Gastrocnemius medialis (tissue), 4 donors: ENCODE results near the gene DBH. TPM values are rescaled to one million over a fixed set of nuclear protein-coding genes. Genes with fewer than 3 reads are reported as not detected.
"Not testable (repeated sequence)": the region's sequence is repeated elsewhere in the genome, so short reads cannot be mapped to it uniquely, and the experiment has no call there.

Source experiments
- ATAC-seq, 2 donors: fragments of 150-250 bp; one replicate each; pipeline ENCODE4 v1.9.1; 2016
- DNase-seq, 2 donors: peaks; one replicate each; pipeline ENCODE4 v3.0.0-alpha.2; 2019
- H3K27ac ChIP-seq, 4 donors: fragments of 200-600 bp; sonication (generic); 1 replicate in 1 of 4; 2 replicates in 3 of 4; pipeline ENCODE4 v1.5.1; 2016 to 2018; ENCODE audit warnings: mild to moderate bottlenecking in 2 of 4, moderate library complexity in 1 of 4
- H3K27me3 ChIP-seq, 3 donors: fragments of 200-600 bp; sonication (generic) in 2 of 3; 1 replicate in 1 of 3; 2 replicates in 2 of 3; pipeline versions ENCODE4 v1.5.1 to v1.6.0; 2016 to 2019; ENCODE audit warnings: mild to moderate bottlenecking in 1 of 3, moderate library complexity in 1 of 3
- H3K36me3 ChIP-seq, 2 donors: fragments of 200-600 bp; sonication (generic) in 1 of 2; one replicate each; pipeline ENCODE4 v1.5.1; 2017 to 2018
- H3K4me1 ChIP-seq, 2 donors: fragments of 200-600 bp; sonication (generic) in 1 of 2; one replicate each; pipeline ENCODE4 v1.5.1; 2016 to 2017; ENCODE audit warnings: mild to moderate bottlenecking in 2 of 2
- H3K4me3 ChIP-seq, 4 donors: fragments of 200-600 bp; sonication (generic) in 3 of 4; 1 replicate in 1 of 4; 2 replicates in 3 of 4; pipeline ENCODE4 v1.5.1; 2016 to 2019; ENCODE audit warnings: mild to moderate bottlenecking in 2 of 4
- H3K9me3 ChIP-seq, 3 donors: fragments of 200-600 bp; sonication (generic) in 2 of 3; 1 replicate in 1 of 3; 2 replicates in 2 of 3; pipeline ENCODE4 v1.5.1; 2016 to 2019
- CTCF ChIP-seq, 5 experiments: fragments of 450-650 bp in 3 of 5; fragments of 200-600 bp in 2 of 5; sonication (generic) in 2 of 5; IDR thresholded peaks in 4 of 5; conservative IDR thresholded peaks in 1 of 5; 1 replicate in 4 of 5; 2 replicates in 1 of 5; pipeline ENCODE4 v1.5.1; 2016 to 2019; ENCODE audit warnings: antibody characterized with exemption in 5 of 5, mild to moderate bottlenecking in 3 of 5, moderate library complexity in 3 of 5
- POLR2A ChIP-seq, 2 donors: fragments of 450-650 bp; IDR thresholded peaks; one replicate each; pipeline ENCODE4 v1.6.1; 2017; ENCODE audit warnings: antibody characterized with exemption in 2 of 2, mild to moderate bottlenecking in 2 of 2, moderate library complexity in 2 of 2
- in situ Hi-C, 4 donors: fragments of 200-750 bp; cut with MboI; loops; one replicate each; pipeline versions ENCODE4 v1.15.0 to v1.8.0; 2017; ENCODE audit warnings: low sequenced_read_pairs in 4 of 4
- intact Hi-C: fragments of 100-400 bp; cut with DNase I; formaldehyde crosslinking; loops from one replicate; pipeline ENCODE4 v1.15.1; 2023; ENCODE audit warnings: low total_unique reads
- total RNA-seq, 4 donors: library from RNA; depleted of rRNA; stranded (reverse); fragments of >200 nt; gene quantifications; one replicate each; pipeline versions ENCODE4 v1.1.0 to v1.2.3, GENCODE V29; 2016

Gene DBH
- total RNA-seq, 4 donors from 2014 or later, result not detected

DNA sequence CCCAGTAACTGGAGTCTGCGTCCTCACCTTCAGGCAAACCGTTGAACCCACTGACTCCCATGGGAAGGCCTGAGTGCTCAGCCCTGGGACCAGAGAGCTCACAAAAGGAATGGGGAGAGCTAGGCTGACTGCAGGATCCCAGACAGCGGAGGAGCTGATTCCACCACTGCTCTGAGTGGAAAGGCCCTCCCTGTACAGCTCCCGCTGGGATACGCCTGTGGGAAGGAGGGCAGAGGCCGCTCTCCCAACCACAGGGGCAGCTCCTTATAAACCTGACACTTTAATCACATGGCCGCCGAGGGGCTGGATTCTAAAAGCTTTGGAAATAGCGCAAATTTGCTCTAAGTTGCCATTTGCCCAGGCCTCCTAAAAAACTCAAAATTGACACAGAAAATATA is 37.1 kb downstream of the DBH start:
- Histone ChIP-seq H3K27ac (no peak overlapping the region), H3K4me1 (no peaks in the 10 kb centered on the region), H3K36me3 (no peaks in the 10 kb centered on the region), H3K27me3 (peaks cover 0 to 4% (median 0%) of the 10 kb centered on the region in 3 donors), H3K4me3 (no peak overlapping the region), H3K9me3 (no peaks in the 10 kb centered on the region)
- intact Hi-C loops (no loop called here), in situ Hi-C loops (no loop called here)
- TF ChIP-seq POLR2A (IDR thresholded peaks at IDR 0.05), result no peak
- TF ChIP-seq CTCF (IDR thresholded peaks at IDR 0.05 in 4 of 5, conservative IDR thresholded peaks at IDR 0.05 in 1 of 5), result no peak
- ATAC-seq (no peak), DNase-seq (no peak)

GRCh38 chr9:133674091-133674490 is 37.9 kb downstream of the DBH start:
- Histone ChIP-seq H3K4me1 (peaks cover 0 to 3% of the 10 kb centered on the region in 2 donors), H3K27me3 (peaks cover 0 to 4% (median 0%) of the 10 kb centered on the region in 3 donors), H3K9me3 (no peaks in the 10 kb centered on the region), H3K27ac (no peak overlapping the region), H3K36me3 (no peaks in the 10 kb centered on the region), H3K4me3 (no peak overlapping the region)
- in situ Hi-C loops, result no loop called here
- ATAC-seq (no peak), DNase-seq (no peak)
- intact Hi-C loops, result no loop called here
- TF ChIP-seq POLR2A (IDR thresholded peaks at IDR 0.05), result no peak
- no peak for TF ChIP-seq CTCF (IDR thresholded peaks at IDR 0.05 in 4 of 5, conservative IDR thresholded peaks at IDR 0.05 in 1 of 5)

DNA sequence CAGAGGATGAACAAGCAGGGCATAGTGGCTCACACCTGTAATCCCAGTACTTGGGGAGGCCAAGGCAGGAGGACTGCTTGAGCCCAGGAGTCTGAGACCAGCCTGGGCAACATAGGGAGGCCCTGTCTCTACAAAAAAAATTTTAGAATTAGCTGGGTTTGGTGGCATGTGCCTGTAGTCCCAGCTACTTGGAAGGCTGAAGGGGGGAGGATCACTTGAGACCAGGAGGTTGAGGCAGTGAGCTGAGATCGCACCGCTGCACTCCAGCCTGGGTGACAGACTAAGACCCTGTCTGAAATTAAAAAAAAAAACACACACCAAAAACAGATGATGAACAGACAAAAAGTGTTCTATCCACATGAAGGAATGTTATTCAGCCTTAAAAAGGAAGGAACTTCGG is 39.6 kb downstream of the DBH start:
- in situ Hi-C loops, intact Hi-C loops, DNase-seq, H3K4me1 ChIP-seq, H3K27ac ChIP-seq, H3K27me3 ChIP-seq, H3K36me3 ChIP-seq, H3K4me3 ChIP-seq, H3K9me3 ChIP-seq, ATAC-seq: not testable (repeated sequence)

DNA sequence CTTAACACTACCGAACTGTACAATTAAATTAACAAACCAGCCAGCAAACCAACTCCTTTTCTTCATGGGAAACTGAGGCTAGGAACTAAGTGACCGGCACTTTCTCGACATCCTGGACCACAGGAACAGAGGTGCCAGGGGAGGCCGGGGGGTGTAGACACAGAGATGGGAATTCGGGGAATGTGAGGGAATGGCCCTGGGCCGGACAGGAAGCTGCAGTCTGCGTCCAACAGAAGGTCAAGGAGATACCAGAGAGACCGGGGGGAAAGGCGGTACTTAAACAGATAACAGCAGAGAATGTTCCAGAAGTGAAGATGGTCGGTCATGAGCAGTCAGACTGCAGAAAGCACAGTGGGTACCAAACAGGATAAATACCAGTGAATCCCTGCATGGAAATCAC is 40.3 kb downstream of the DBH start:
- H3K27me3 ChIP-seq, result no peaks in the 10 kb centered on the region
- peaks cover 4 to 6% of the 10 kb centered on the region in 2 donors for H3K4me1 ChIP-seq
- in situ Hi-C loops (no loop called here), intact Hi-C loops (no loop called here)
- ATAC-seq, result no peak
- no peak overlapping the region for H3K27ac ChIP-seq
- TF ChIP-seq CTCF (IDR thresholded peaks at IDR 0.05 in 4 of 5, conservative IDR thresholded peaks at IDR 0.05 in 1 of 5) (no peak), POLR2A (IDR thresholded peaks at IDR 0.05) (no peak)
- no peak overlapping the region for H3K4me3 ChIP-seq
- DNase-seq, result no peak
- H3K36me3 ChIP-seq, result no peaks in the 10 kb centered on the region
- H3K9me3 ChIP-seq, result no peaks in the 10 kb centered on the region

GRCh38 chr9:133677126-133678010 is 41.2 kb downstream of the DBH start:
- TF ChIP-seq CTCF (IDR thresholded peaks at IDR 0.05 in 4 of 5, conservative IDR thresholded peaks at IDR 0.05 in 1 of 5) (no peak), POLR2A (IDR thresholded peaks at IDR 0.05) (no peak)
- no peaks in the 10 kb centered on the region for H3K9me3 ChIP-seq
- H3K4me1 ChIP-seq, result peaks cover 4 to 6% of the 10 kb centered on the region in 2 donors
- in situ Hi-C loops (no loop called here), intact Hi-C loops (no loop called here)
- DNase-seq (no peak), ATAC-seq (no peak)
- no peaks in the 10 kb centered on the region for H3K27me3 ChIP-seq
- no peak overlapping the region for H3K4me3 ChIP-seq
- no peak overlapping the region for H3K27ac ChIP-seq
- H3K36me3 ChIP-seq, result no peaks in the 10 kb centered on the region
